PC-3 (cell line): ENCODE data around the gene SIT1.

Experiments used
- EZH2 ChIP-seq: fragments of 300-600 bp; sonication (generic); IDR thresholded peaks from one replicate; pipeline ENCODE4 v1.6.1; 2017; ENCODE audit warnings: antibody characterized with exemption, mild to moderate bottlenecking, low read length; ENCODE audit not compliant: unreplicated experiment
- EZH2phosphoT487 ChIP-seq: fragments of 300-600 bp; sonication (generic); IDR thresholded peaks from 2 replicates; pipeline ENCODE4 v1.6.1; 2018; ENCODE audit warnings: mild to moderate bottlenecking, antibody characterized with exemption, low read length, borderline replicate concordance
- TF ChIP-seq, protein P1 (sequence below): fragments of 300-600 bp; sonication (generic); conservative IDR thresholded peaks from 2 replicates; pipeline ENCODE4 v1.5.1; 2017; ENCODE audit warnings: antibody characterized with exemption, low read depth, mild to moderate bottlenecking, low read length

- TF ChIP-seq, protein P1, sequence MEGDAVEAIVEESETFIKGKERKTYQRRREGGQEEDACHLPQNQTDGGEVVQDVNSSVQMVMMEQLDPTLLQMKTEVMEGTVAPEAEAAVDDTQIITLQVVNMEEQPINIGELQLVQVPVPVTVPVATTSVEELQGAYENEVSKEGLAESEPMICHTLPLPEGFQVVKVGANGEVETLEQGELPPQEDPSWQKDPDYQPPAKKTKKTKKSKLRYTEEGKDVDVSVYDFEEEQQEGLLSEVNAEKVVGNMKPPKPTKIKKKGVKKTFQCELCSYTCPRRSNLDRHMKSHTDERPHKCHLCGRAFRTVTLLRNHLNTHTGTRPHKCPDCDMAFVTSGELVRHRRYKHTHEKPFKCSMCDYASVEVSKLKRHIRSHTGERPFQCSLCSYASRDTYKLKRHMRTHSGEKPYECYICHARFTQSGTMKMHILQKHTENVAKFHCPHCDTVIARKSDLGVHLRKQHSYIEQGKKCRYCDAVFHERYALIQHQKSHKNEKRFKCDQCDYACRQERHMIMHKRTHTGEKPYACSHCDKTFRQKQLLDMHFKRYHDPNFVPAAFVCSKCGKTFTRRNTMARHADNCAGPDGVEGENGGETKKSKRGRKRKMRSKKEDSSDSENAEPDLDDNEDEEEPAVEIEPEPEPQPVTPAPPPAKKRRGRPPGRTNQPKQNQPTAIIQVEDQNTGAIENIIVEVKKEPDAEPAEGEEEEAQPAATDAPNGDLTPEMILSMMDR, result no peak
- no peak for TF ChIP-seq EZH2phosphoT487
- no peak for TF ChIP-seq EZH2
Observed at GRCh38 chr9:35700031-35700430, 49.3 kb upstream of the SIT1 start.
